WTC11 (cell line): ENCODE measurements around the gene NDUFS1. TPM values are rescaled to one million over a fixed set of nuclear protein-coding genes. Genes with fewer than 3 reads are reported as not detected.
"Not testable (repeated sequence)": the region's sequence is repeated elsewhere in the genome, so short reads cannot be mapped to it uniquely, and the experiment has no call there.

Source experiments
- ATAC-seq: fragments of 200-7000 bp; cut with Tn5 transposase; 2 replicates; pipeline ENCODE4 v1.10.0; 2021; ENCODE audit warnings: mild to moderate bottlenecking, moderate library complexity
- CTCF ChIA-PET: fragments of 300-600 bp; sonication (Branson Sonifier 250); formaldehyde crosslinking; loops from one replicate; lab custom pipeline; 2021; ENCODE audit warnings: antibody characterized with exemption; lab: Charles Lee
- POLR2A ChIA-PET: fragments of 350-600 bp; sonication (Branson Sonifier 250); formaldehyde crosslinking; loops from one replicate; lab custom pipeline; 2021; ENCODE audit warnings: antibody characterized with exemption; lab: Charles Lee
- DNase-seq: peaks from one replicate; pipeline ENCODE4 v3.0.0; 2021; ENCODE audit warnings: low spot score
- H3K27ac Mint-ChIP-seq: 2 replicates; pipeline ENCODE4 v1.8.0; 2021; ENCODE audit warnings: mixed read lengths
- H3K27me3 Mint-ChIP-seq: 2 replicates; pipeline ENCODE4 v1.8.0; 2021; ENCODE audit warnings: low read depth, mild to moderate bottlenecking, moderate library complexity, mixed read lengths
- H3K36me3 Mint-ChIP-seq: 2 replicates; pipeline ENCODE4 v1.8.0; 2021; ENCODE audit warnings: mixed read lengths
- H3K4me1 Mint-ChIP-seq: 2 replicates; pipeline ENCODE4 v1.8.0; 2022; ENCODE audit warnings: mixed read lengths
- H3K4me3 Mint-ChIP-seq: 2 replicates; pipeline ENCODE4 v1.8.0; 2021; ENCODE audit warnings: mild to moderate bottlenecking, moderate library complexity, mixed read lengths
- H3K9me3 Mint-ChIP-seq: 2 replicates; pipeline ENCODE4 v1.8.0; 2021; ENCODE audit warnings: mixed read lengths
- ATF1 ChIP-seq: sonication (generic); formaldehyde crosslinking; IDR thresholded peaks from 2 replicates; pipeline ENCODE4 v1.8.1; 2023; ENCODE audit warnings: mild to moderate bottlenecking, moderate library complexity, missing genetic modification reagents
- CREB1 ChIP-seq: sonication (generic); formaldehyde crosslinking; IDR thresholded peaks from 2 replicates; pipeline ENCODE4 v1.8.0; 2023; ENCODE audit warnings: mild to moderate bottlenecking, missing genetic modification reagents
- ELF4 ChIP-seq: sonication (generic); formaldehyde crosslinking; IDR thresholded peaks from 2 replicates; pipeline ENCODE4 v1.8.1; 2022; ENCODE audit warnings: low read depth, mild to moderate bottlenecking, moderate library complexity, missing genetic modification reagents
- ESRRA ChIP-seq: sonication (generic); formaldehyde crosslinking; IDR thresholded peaks from 2 replicates; pipeline ENCODE4 v1.8.1; 2022; ENCODE audit warnings: mild to moderate bottlenecking, missing genetic modification reagents, borderline replicate concordance
- ETV6 ChIP-seq: sonication (generic); formaldehyde crosslinking; IDR thresholded peaks from 2 replicates; pipeline ENCODE4 v1.8.1; 2022; ENCODE audit warnings: mild to moderate bottlenecking, missing genetic modification reagents
- FOXJ3 ChIP-seq: sonication (generic); formaldehyde crosslinking; IDR thresholded peaks from 2 replicates; pipeline ENCODE4 v1.9.0; 2021; ENCODE audit warnings: missing genetic modification reagents, mild to moderate bottlenecking, borderline replicate concordance
- GABPB1 ChIP-seq: sonication (generic); formaldehyde crosslinking; IDR thresholded peaks from 2 replicates; pipeline ENCODE4 v1.8.1; 2023; ENCODE audit warnings: mild to moderate bottlenecking, missing genetic modification reagents
- IRF2 ChIP-seq: sonication (generic); formaldehyde crosslinking; IDR thresholded peaks from 2 replicates; pipeline ENCODE4 v1.8.0; 2022; ENCODE audit warnings: low read depth, missing genetic modification reagents, borderline replicate concordance
- MXD4 ChIP-seq: fragments of 250-450 bp; sonication (Bioruptor Pico); IDR thresholded peaks from 2 replicates; pipeline ENCODE4 v1.8.0; 2021; ENCODE audit warnings: mild to moderate bottlenecking, moderate library complexity, borderline replicate concordance
- NR2C2 ChIP-seq: sonication (generic); formaldehyde crosslinking; IDR thresholded peaks from 2 replicates; pipeline ENCODE4 v1.8.0; 2022; ENCODE audit warnings: mild to moderate bottlenecking, missing genetic modification reagents
- RORB ChIP-seq: fragments of 250-450 bp; sonication (Bioruptor Pico); IDR thresholded peaks from 2 replicates; pipeline ENCODE4 v1.9.0; 2021; ENCODE audit warnings: mild to moderate bottlenecking
- ZBTB21 ChIP-seq: sonication (generic); formaldehyde crosslinking; IDR thresholded peaks from 2 replicates; pipeline ENCODE4 v1.8.1; 2023; ENCODE audit warnings: mild to moderate bottlenecking, missing genetic modification reagents, borderline replicate concordance
- ZNF121 ChIP-seq: sonication (generic); formaldehyde crosslinking; IDR thresholded peaks from 2 replicates; pipeline ENCODE4 v1.8.0; 2023; ENCODE audit warnings: missing genetic modification reagents
- ZNF219 ChIP-seq: sonication (generic); formaldehyde crosslinking; IDR thresholded peaks from 2 replicates; pipeline ENCODE4 v1.8.0; 2023; ENCODE audit warnings: missing genetic modification reagents, mild to moderate bottlenecking, borderline replicate concordance
- ZNF232 ChIP-seq: sonication (generic); formaldehyde crosslinking; IDR thresholded peaks from 2 replicates; pipeline ENCODE4 v1.8.0; 2022; ENCODE audit warnings: mild to moderate bottlenecking, missing genetic modification reagents
- ZNF317 ChIP-seq: sonication (generic); formaldehyde crosslinking; IDR thresholded peaks from 2 replicates; pipeline ENCODE4 v1.8.1; 2023; ENCODE audit warnings: low read depth, mild to moderate bottlenecking, moderate library complexity, missing genetic modification reagents, borderline replicate concordance
- ZNF512 ChIP-seq: sonication (generic); formaldehyde crosslinking; IDR thresholded peaks from 2 replicates; pipeline ENCODE4 v1.8.1; 2022; ENCODE audit warnings: missing genetic modification reagents, borderline replicate concordance
- total RNA-seq: library from RNA; stranded (reverse); gene quantifications from 3 replicates; pipeline ENCODE4 v1.2.3, GENCODE V29; 2021
- TF ChIP-seq, protein P1 (sequence below): sonication (generic); formaldehyde crosslinking; IDR thresholded peaks from 2 replicates; pipeline ENCODE4 v1.8.0; 2023; ENCODE audit warnings: mild to moderate bottlenecking, missing genetic modification reagents
- TF ChIP-seq, protein P2 (sequence below): sonication (generic); formaldehyde crosslinking; IDR thresholded peaks from 2 replicates; pipeline ENCODE4 v1.8.1; 2022; ENCODE audit warnings: mild to moderate bottlenecking, missing genetic modification reagents, moderate library complexity, borderline replicate concordance

The NDUFS1 gene
- total RNA-seq, 1 experiment from 2014 or later: 106 TPM

- H3K27ac Mint-ChIP-seq: no peak overlapping the region
- ChIA-PET CTCF (interaction anchor here (1.2 kb wide), 1 partner anchor 124 kb away, joined by 6 read pairs; no protein-coding TSS in a partner anchor), POLR2A (interaction anchor here (0.6 kb wide), 1 partner anchor 1082 kb away, joined by 3 read pairs; no protein-coding TSS in a partner anchor)
- no peaks in the 10 kb centered on the region for H3K4me1 Mint-ChIP-seq
- TF ChIP-seq, protein P1, sequence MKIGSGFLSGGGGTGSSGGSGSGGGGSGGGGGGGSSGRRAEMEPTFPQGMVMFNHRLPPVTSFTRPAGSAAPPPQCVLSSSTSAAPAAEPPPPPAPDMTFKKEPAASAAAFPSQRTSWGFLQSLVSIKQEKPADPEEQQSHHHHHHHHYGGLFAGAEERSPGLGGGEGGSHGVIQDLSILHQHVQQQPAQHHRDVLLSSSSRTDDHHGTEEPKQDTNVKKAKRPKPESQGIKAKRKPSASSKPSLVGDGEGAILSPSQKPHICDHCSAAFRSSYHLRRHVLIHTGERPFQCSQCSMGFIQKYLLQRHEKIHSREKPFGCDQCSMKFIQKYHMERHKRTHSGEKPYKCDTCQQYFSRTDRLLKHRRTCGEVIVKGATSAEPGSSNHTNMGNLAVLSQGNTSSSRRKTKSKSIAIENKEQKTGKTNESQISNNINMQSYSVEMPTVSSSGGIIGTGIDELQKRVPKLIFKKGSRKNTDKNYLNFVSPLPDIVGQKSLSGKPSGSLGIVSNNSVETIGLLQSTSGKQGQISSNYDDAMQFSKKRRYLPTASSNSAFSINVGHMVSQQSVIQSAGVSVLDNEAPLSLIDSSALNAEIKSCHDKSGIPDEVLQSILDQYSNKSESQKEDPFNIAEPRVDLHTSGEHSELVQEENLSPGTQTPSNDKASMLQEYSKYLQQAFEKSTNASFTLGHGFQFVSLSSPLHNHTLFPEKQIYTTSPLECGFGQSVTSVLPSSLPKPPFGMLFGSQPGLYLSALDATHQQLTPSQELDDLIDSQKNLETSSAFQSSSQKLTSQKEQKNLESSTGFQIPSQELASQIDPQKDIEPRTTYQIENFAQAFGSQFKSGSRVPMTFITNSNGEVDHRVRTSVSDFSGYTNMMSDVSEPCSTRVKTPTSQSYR (CRISPR knock-in tag): no peak
- TF ChIP-seq ZNF219 (CRISPR knock-in tag) (no peak), ATF1 (no peak), ETV6 (CRISPR knock-in tag) (no peak), ZNF512 (CRISPR knock-in tag) (no peak), ESRRA (CRISPR knock-in tag) (no peak), ZBTB21 (CRISPR knock-in tag) (no peak), ZNF317 (CRISPR knock-in tag) (no peak), RORB (no peak), NR2C2 (CRISPR knock-in tag) (no peak), ZNF121 (CRISPR knock-in tag) (no peak), IRF2 (CRISPR knock-in tag) (no peak), FOXJ3 (CRISPR knock-in tag) (no peak), ELF4 (CRISPR knock-in tag) (no peak), CREB1 (CRISPR knock-in tag) (no peak), MXD4 (CRISPR knock-in tag) (no peak), ZNF232 (CRISPR knock-in tag) (no peak)
- TF ChIP-seq, protein P2, sequence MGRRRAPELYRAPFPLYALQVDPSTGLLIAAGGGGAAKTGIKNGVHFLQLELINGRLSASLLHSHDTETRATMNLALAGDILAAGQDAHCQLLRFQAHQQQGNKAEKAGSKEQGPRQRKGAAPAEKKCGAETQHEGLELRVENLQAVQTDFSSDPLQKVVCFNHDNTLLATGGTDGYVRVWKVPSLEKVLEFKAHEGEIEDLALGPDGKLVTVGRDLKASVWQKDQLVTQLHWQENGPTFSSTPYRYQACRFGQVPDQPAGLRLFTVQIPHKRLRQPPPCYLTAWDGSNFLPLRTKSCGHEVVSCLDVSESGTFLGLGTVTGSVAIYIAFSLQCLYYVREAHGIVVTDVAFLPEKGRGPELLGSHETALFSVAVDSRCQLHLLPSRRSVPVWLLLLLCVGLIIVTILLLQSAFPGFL (CRISPR knock-in tag): no peak
- no peak overlapping the region for H3K4me3 Mint-ChIP-seq
- no peaks in the 10 kb centered on the region for H3K27me3 Mint-ChIP-seq
- H3K9me3 Mint-ChIP-seq: no peaks in the 10 kb centered on the region
- H3K36me3 Mint-ChIP-seq: peaks cover 45% of the 10 kb centered on the region
- ATAC-seq (peak; percentile 50), DNase-seq (no peak)
These were observed 31.6 kb downstream of the NDUFS1 start for GRCh38 chr2:206127656-206128055.

DNA sequence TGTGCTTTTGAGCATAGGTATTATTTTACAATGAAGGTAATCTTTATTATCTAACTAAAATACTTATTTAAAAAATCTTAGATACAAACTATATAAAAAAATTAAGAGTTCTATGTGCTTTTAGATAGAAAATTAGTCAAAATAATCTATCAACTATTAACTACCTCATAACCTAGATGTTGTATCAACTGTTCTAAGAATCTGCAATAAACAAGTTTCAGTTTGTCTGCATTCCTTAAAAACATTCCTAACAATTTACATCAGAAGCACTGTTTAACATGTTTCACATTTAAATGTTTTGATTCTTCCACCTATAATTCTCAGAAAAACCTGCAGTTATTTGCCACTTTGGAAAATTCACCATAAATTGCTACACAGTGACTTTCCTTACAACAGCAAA is 33.3 kb downstream of the NDUFS1 start:
- Mint-ChIP-seq H3K36me3 (peaks cover 57% of the 10 kb centered on the region), H3K4me3 (no peak overlapping the region), H3K4me1 (no peaks in the 10 kb centered on the region), H3K27me3 (no peaks in the 10 kb centered on the region), H3K9me3 (peaks cover 4% of the 10 kb centered on the region; the same call in 1 of the 2 replicates), H3K27ac (no peak overlapping the region)
- DNase-seq (no peak), ATAC-seq (no peak)
- ChIA-PET CTCF (no interaction called here), POLR2A (no interaction called here)
- TF ChIP-seq GABPB1 (CRISPR knock-in tag): no peak
- TF ChIP-seq ZNF317 (CRISPR knock-in tag): no peak

GRCh38 chr2:206122569-206122968 is 36.7 kb downstream of the NDUFS1 start:
- H3K4me1 Mint-ChIP-seq, POLR2A ChIA-PET, CTCF ChIA-PET, ATAC-seq, H3K27me3 Mint-ChIP-seq, DNase-seq, H3K27ac Mint-ChIP-seq, H3K4me3 Mint-ChIP-seq: not testable (repeated sequence)
- H3K9me3 Mint-ChIP-seq: peaks cover 14% of the 10 kb centered on the region; the same call in 1 of the 2 replicates
- peaks cover 51% of the 10 kb centered on the region for H3K36me3 Mint-ChIP-seq
